ENCODE results near the gene MED13L. TPM values are rescaled to one million over a fixed set of nuclear protein-coding genes. Genes with fewer than 3 reads are reported as not detected.

Gene MED13L
- total and polyA plus RNA-seq, 2 donors (not counting 1 experiment from before 2014, with no cell fraction given), result 20.3 to 207 TPM

DNA sequence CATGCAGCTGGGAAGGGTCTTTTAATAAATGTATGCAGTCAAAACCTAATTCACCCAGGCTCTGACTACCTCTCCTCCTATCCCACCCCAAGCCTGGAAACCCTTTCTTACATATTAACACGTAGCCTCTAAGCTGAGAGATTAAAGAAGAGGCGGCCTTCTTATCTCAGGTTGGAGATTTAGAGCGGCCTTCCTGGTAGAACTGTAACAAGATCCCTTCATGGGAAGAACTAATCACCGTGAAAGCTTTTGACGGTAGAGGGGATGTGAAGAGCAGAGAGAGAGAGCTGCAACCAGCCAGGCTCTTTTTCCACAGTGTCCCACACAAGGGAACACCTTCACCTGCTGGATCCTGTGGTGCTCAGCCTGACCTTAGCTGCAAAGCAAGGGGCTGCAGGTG is 367.4 kb downstream of the MED13L start:
- intact Hi-C loops (cut with micrococcal nuclease), result no loop called here
- H3K4me3 Mint-ChIP-seq, result no peak overlapping the region
- no peaks in the 10 kb centered on the region for H3K4me1 Mint-ChIP-seq
- DNase-seq (no peak), ATAC-seq (ENCODE audit: low read depth) (no peak)
- Histone ChIP-seq H3K36me3 (replicated peaks in 1 of 2; ENCODE audit: control extremely low read depth in 1 of 2, control insufficient read depth in 1 of 2, extremely low read depth in 1 of 2, insufficient read depth in 2 of 2, low read length in 1 of 2) (no peaks in the 10 kb centered on the region), H3K4me2 (replicated peaks; ENCODE audit: low read depth, low read length, poor library complexity, severe bottlenecking) (no peak overlapping the region), H3K79me2 (ENCODE audit: control insufficient read depth, insufficient read depth, low read length) (no peaks in the 10 kb centered on the region), H3K27me3 (replicated peaks in 1 of 4; ENCODE audit: control extremely low read depth in 1 of 4, control insufficient read depth in 3 of 4, insufficient read depth in 4 of 4, low read length in 3 of 4) (peaks cover 0 to 3% (median 1%) of the 10 kb centered on the region in 4 experiments), H4K20me1 (ENCODE audit: control insufficient read depth, insufficient read depth, low read length, poor library complexity, severe bottlenecking) (no peaks in the 10 kb centered on the region), H3K27ac (ENCODE audit: low read length in 2 of 2) (no peak overlapping the region), H3K9me3 (ENCODE audit: control extremely low read depth in 1 of 3, control insufficient read depth in 2 of 3, insufficient read depth in 1 of 3, low read length in 2 of 3) (no peaks in the 10 kb centered on the region), H3K9ac (ENCODE audit: low read length) (no peak overlapping the region), H3K4me3 (ENCODE audit: control extremely low read depth in 1 of 5, extremely low read depth in 1 of 5, insufficient read depth in 1 of 5, low read depth in 2 of 5, low read length in 4 of 5) (no peak overlapping the region), H2AFZ (ENCODE audit: insufficient read depth, low read depth, low read length, poor library complexity, severe bottlenecking) (no peak overlapping the region), H3K4me1 (ENCODE audit: control insufficient read depth in 2 of 2, insufficient read depth in 2 of 2, low read length in 2 of 2) (no peaks in the 10 kb centered on the region)
- POLR2A ChIA-PET, result no interaction called here
- TF ChIP-seq, protein P1, sequence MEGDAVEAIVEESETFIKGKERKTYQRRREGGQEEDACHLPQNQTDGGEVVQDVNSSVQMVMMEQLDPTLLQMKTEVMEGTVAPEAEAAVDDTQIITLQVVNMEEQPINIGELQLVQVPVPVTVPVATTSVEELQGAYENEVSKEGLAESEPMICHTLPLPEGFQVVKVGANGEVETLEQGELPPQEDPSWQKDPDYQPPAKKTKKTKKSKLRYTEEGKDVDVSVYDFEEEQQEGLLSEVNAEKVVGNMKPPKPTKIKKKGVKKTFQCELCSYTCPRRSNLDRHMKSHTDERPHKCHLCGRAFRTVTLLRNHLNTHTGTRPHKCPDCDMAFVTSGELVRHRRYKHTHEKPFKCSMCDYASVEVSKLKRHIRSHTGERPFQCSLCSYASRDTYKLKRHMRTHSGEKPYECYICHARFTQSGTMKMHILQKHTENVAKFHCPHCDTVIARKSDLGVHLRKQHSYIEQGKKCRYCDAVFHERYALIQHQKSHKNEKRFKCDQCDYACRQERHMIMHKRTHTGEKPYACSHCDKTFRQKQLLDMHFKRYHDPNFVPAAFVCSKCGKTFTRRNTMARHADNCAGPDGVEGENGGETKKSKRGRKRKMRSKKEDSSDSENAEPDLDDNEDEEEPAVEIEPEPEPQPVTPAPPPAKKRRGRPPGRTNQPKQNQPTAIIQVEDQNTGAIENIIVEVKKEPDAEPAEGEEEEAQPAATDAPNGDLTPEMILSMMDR (IDR thresholded peaks at IDR 0.05), result no peak
- no peak for TF ChIP-seq EZH2 (IDR thresholded peaks at IDR 0.05; ENCODE audit: borderline replicate concordance, insufficient read depth, low read depth, low read length, poor library complexity, severe bottlenecking)
- H3K27me3 Mint-ChIP-seq, result peaks cover 25% of the 10 kb centered on the region
- CTCF ChIA-PET, result no interaction called here
- peaks cover 2% of the 10 kb centered on the region for H3K9me3 Mint-ChIP-seq (ENCODE audit: insufficient read depth)
- H3K27ac Mint-ChIP-seq, result no peak overlapping the region
- WGBS (ENCODE audit: insufficient coverage), result 80% methylated on average over 2 of the region's 5 CpGs

Small RNA genes within 50 kb of the gene (small RNA-seq; reads per million reads assigned to genes)
- gene MIR620 (ENCODE audit: insufficient read length, low read depth, low replicate concordance) (not detected), gene RNU6-1188P (ENCODE audit: insufficient read length, low read depth, low replicate concordance) (not detected), gene SNRPGP18 (ENCODE audit: insufficient read length, low read depth, low replicate concordance) (not detected)

Data from B cell (primary cell).